ENCODE measurements around the gene LTB.

Gene LTB

GRCh38 chr6:31592396-31592771 lies 10.2 kb upstream of the LTB start:
- H3K36me3 ChIP-seq (ENCODE audit: control insufficient read depth in 2 of 2, insufficient read depth in 1 of 2, low read length in 2 of 2), result no peaks in the 10 kb centered on the region
- H3K9me3 ChIP-seq (ENCODE audit: control insufficient read depth, insufficient read depth, low read depth, low read length), result no peaks in the 10 kb centered on the region
- H3K4me1 ChIP-seq (ENCODE audit: control insufficient read depth, insufficient read depth, low read length), result no peaks in the 10 kb centered on the region
- H3K27ac ChIP-seq (ENCODE audit: extremely low read depth, low read depth, low read length), result no peak overlapping the region
- no peak overlapping the region for H3K4me3 ChIP-seq (ENCODE audit: low read depth, low read length)
- TF ChIP-seq REST (tag by site-specific recombination; IDR thresholded peaks at IDR 0.05), result no peak
- TF ChIP-seq ZNF311 (tag by site-specific recombination; IDR thresholded peaks at IDR 0.05; ENCODE audit: borderline replicate concordance), result no peak
- TF ChIP-seq ZNF174 (tag by site-specific recombination; IDR thresholded peaks at IDR 0.05), result no peak
- TF ChIP-seq OVOL3 (tag by site-specific recombination; IDR thresholded peaks at IDR 0.05), result no peak
- no peak for TF ChIP-seq BCL11A (tag by site-specific recombination; IDR thresholded peaks at IDR 0.05; ENCODE audit: low read depth)
- no peak for TF ChIP-seq ZEB2 (tag by site-specific recombination; IDR thresholded peaks at IDR 0.05)
- TF ChIP-seq ZNF843 (tag by site-specific recombination; IDR thresholded peaks at IDR 0.05), result no peak
- TF ChIP-seq ZNF155 (tag by site-specific recombination; IDR thresholded peaks at IDR 0.05), result no peak
- TF ChIP-seq, protein P1, sequence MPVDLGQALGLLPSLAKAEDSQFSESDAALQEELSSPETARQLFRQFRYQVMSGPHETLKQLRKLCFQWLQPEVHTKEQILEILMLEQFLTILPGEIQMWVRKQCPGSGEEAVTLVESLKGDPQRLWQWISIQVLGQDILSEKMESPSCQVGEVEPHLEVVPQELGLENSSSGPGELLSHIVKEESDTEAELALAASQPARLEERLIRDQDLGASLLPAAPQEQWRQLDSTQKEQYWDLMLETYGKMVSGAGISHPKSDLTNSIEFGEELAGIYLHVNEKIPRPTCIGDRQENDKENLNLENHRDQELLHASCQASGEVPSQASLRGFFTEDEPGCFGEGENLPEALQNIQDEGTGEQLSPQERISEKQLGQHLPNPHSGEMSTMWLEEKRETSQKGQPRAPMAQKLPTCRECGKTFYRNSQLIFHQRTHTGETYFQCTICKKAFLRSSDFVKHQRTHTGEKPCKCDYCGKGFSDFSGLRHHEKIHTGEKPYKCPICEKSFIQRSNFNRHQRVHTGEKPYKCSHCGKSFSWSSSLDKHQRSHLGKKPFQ (tag by site-specific recombination; IDR thresholded peaks at IDR 0.05), result no peak
- TF ChIP-seq ZNF214 (tag by site-specific recombination; IDR thresholded peaks at IDR 0.05; ENCODE audit: borderline replicate concordance), result no peak
- no peak for TF ChIP-seq ZNF692 (tag by site-specific recombination; IDR thresholded peaks at IDR 0.05)
- TF ChIP-seq, protein P2, sequence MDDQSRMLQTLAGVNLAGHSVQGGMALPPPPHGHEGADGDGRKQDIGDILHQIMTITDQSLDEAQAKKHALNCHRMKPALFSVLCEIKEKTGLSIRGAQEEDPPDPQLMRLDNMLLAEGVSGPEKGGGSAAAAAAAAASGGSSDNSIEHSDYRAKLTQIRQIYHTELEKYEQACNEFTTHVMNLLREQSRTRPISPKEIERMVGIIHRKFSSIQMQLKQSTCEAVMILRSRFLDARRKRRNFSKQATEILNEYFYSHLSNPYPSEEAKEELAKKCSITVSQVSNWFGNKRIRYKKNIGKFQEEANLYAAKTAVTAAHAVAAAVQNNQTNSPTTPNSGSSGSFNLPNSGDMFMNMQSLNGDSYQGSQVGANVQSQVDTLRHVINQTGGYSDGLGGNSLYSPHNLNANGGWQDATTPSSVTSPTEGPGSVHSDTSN (CRISPR knock-in tag; IDR thresholded peaks at IDR 0.05), result no peak
- TF ChIP-seq ZNF670 (tag by site-specific recombination; IDR thresholded peaks at IDR 0.05; ENCODE audit: low read depth), result no peak
- TF ChIP-seq ZNF391 (tag by site-specific recombination; IDR thresholded peaks at IDR 0.05; ENCODE audit: borderline replicate concordance, low read depth), result no peak
- no peak for TF ChIP-seq HOXA7 (CRISPR knock-in tag; IDR thresholded peaks at IDR 0.05; ENCODE audit: borderline replicate concordance)
- TF ChIP-seq ZNF169 (tag by site-specific recombination; IDR thresholded peaks at IDR 0.05), result no peak
- TF ChIP-seq ZNF274 (IDR thresholded peaks at IDR 0.05; ENCODE audit: low read length), result no peak
- TF ChIP-seq ZNF274 (tag by site-specific recombination; IDR thresholded peaks at IDR 0.05; ENCODE audit: borderline replicate concordance), result no peak
- no peak for TF ChIP-seq ZNF16 (tag by site-specific recombination; IDR thresholded peaks at IDR 0.05; ENCODE audit: low read depth)
- POLR2A ChIA-PET, result interaction anchor here (1.3 to 2.0 kb wide), 2 partner anchors 12 to 50 kb away, joined by 3 to 7 read pairs; partner anchors contain the start of gene DDX39B
- CTCF ChIA-PET, result interaction anchor here (1.8 to 12.8 kb wide), 3 partner anchors 10 to 47 kb away, joined by 4 to 518 read pairs (median 431); partner anchors contain the start of genes ATP6V1G2, DDX39B, LST1 and LTB

Measured in HEK293 (cell line).